GM12872 (cell line): ENCODE results near the gene DOP1A.

ENCODE experiments used
- CTCF ChIP-seq: IDR thresholded peaks from 3 replicates; pipeline ENCODE4 v1.5.1; 2011; ENCODE audit warnings: low read depth, mild to moderate bottlenecking, low read length, moderate library complexity; ENCODE audit not compliant: insufficient read depth

Gene DOP1A

GRCh38 chr6:83199863-83200225, 132.4 kb downstream of the DOP1A start:
- no peak for TF ChIP-seq CTCF

DNA sequence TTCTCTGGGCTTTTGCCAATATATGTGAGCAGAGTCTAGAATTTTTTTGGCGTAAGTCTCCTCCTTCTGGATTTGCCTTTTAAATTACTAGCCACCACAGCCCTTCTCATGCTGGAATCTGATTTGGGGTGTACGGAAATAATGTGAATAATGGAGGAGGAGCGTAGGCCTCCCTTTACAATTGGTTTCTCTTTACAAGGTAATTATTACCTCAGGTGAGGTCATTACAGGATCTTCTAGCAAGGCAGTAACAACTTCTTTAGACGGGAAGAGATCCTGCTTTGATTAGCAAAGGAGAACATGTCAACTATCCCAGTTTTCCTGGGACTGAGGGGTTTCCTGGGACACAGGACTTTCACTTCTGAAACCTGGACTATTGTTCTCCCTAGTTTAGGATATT, 134.6 kb downstream of the DOP1A start:
- TF ChIP-seq CTCF = no peak

GRCh38 chr6:83215131-83216047, 147.9 kb downstream of the DOP1A start:
- TF ChIP-seq CTCF = peak; percentile 89

- TF ChIP-seq CTCF = no peak
Measured at GRCh38 chr6:83216806-83217205, 149.3 kb downstream of the DOP1A start.
